SH-SY5Y (cell line): Measurements from ENCODE around the gene SCN1A.

Experiments used
- GATA2 ChIP-seq: IDR thresholded peaks from 2 replicates; pipeline ENCODE4 v1.6.1; 2011; ENCODE audit warnings: mild to moderate bottlenecking, low read depth, low read length
- GATA3 ChIP-seq: IDR thresholded peaks from 2 replicates; pipeline ENCODE4 v1.6.1; 2011; ENCODE audit warnings: low read depth, mild to moderate bottlenecking, low read length, moderate library complexity

DNA sequence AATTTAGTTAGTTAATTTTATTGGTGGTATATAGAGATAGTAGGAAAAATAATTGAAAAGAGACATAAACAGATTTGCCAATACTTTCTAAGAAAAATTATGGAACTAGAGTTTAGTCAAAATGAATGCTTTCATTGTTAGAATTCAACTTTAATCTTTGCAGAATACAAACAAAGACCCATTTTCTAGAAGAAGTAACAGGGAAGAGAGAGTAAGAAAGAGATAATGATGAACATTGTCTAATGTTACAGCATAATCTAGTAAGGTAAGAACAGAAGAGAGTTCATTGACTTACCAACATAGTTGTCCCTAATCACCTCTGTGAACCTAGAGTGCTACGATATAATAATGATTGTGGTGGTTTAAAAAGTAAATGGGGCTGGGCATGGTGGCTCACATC, 23.7 kb downstream of the SCN1A start:
- TF ChIP-seq GATA3, result no peak
- TF ChIP-seq GATA2, result no peak
